Mucosa of rectum (tissue), 2 donors: ENCODE results near the gene C3orf70.

ENCODE experiments used
- H3K27ac ChIP-seq, 2 donors: one replicate each; pipeline ENCODE4 v1.7.0; 2013; ENCODE audit warnings: inconsistent platforms in 2 of 2, low read depth in 2 of 2, low read length in 2 of 2
- H3K27me3 ChIP-seq, 2 donors: one replicate each; pipeline ENCODE4 v1.7.0; 2013; ENCODE audit warnings: low read length in 2 of 2; ENCODE audit not compliant: control insufficient read depth in 2 of 2, insufficient read depth in 2 of 2
- H3K36me3 ChIP-seq, 2 donors: one replicate each; pipeline ENCODE4 v1.7.0; 2013; ENCODE audit warnings: low read length in 2 of 2; ENCODE audit not compliant: control insufficient read depth in 2 of 2, insufficient read depth in 2 of 2
- H3K4me1 ChIP-seq, 2 donors: one replicate each; pipeline ENCODE4 v1.7.0; 2013; ENCODE audit warnings: low read length in 2 of 2, mild to moderate bottlenecking in 1 of 2; ENCODE audit not compliant: control insufficient read depth in 2 of 2, insufficient read depth in 2 of 2
- H3K4me3 ChIP-seq, 2 donors: one replicate each; pipeline ENCODE4 v1.7.0; 2013; ENCODE audit warnings: low read length in 2 of 2
- H3K9ac ChIP-seq, 2 donors: one replicate each; pipeline ENCODE4 v1.7.0; 2013; ENCODE audit warnings: low read length in 2 of 2, low read depth in 1 of 2, mild to moderate bottlenecking in 1 of 2
- H3K9me3 ChIP-seq, 2 donors: one replicate each; pipeline ENCODE4 v1.7.0; 2013; ENCODE audit warnings: low read length in 2 of 2; ENCODE audit not compliant: control insufficient read depth in 2 of 2
- donor health status: healthy.
- donor health status: Normal muscosa, but diverticular disease.

C3orf70 gene

DNA sequence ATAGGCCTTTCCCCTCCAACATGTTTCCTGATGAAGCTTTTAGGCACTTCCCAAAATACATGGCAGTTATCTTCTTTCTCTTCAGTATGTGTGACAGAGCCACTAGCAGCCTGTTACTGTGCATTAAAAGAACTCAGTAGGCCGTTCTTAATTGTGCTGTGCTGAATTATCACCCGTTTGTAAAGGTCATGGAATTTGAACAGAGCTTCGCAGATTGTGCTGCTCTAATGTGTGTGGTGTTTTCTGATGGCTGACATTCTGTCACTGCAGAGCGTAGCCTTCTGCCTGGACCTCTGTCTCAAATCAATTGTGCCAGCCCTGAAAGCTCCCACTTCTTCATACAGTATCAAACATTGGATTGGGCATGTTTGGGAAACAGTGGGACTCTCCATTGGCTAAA is 111.3 kb downstream of the C3orf70 start:
- no peaks in the 10 kb centered on the region for H3K27me3 ChIP-seq
- H3K4me1 ChIP-seq: peaks cover 3 to 6% of the 10 kb centered on the region in 2 donors
- no peaks in the 10 kb centered on the region for H3K36me3 ChIP-seq

DNA sequence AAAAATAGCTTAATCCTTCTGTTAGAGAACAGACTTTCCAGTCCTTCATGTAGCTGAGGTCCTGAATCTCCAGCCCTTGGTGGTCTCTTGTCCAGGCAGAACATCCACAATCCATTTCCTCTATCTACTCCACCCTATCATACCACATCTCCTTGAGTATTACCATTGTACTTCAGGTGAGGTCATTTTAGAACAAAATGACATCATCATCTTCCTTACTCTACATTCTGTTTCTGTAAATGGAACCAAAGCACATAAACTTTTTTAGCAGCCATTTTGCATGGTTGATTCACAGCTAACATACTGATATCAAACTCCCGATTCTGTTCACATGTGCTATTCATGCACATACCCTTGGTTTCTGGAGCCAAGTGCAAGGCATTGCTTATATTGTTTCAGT is 112.4 kb downstream of the C3orf70 start:
- Histone ChIP-seq H3K9me3 (peaks cover 0 to 2% of the 10 kb centered on the region in 2 donors), H3K4me3 (no peak overlapping the region), H3K27me3 (no peaks in the 10 kb centered on the region), H3K27ac (no peak overlapping the region), H3K9ac (no peak overlapping the region), H3K36me3 (no peaks in the 10 kb centered on the region), H3K4me1 (no peaks in the 10 kb centered on the region)

More for the DNA sequence above, 111.3 kb downstream of the C3orf70 start:
- Histone ChIP-seq H3K9ac (no peak overlapping the region), H3K9me3 (no peaks in the 10 kb centered on the region), H3K4me3 (no peak overlapping the region), H3K27ac (no peak overlapping the region)

DNA sequence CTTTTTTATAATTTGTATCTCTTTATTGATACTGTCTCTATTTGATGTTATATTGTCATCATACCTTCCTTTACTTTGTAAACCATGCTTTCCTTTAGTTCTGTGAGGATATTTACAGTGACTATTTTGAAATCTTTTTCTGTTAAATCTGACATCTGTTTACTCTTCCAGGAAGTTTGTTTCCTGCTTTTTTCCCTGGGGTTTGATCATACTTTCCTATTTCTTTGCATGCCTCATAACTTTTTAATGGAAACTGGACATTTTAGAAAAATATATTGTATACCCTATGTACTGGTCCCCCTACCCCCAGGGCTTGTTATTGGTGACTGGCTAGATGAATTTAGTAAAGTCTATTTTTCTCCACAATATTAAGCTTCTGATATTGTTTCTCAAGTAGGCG is 115.1 kb downstream of the C3orf70 start:
- Histone ChIP-seq H3K9me3 (peaks cover 0 to 2% of the 10 kb centered on the region in 2 donors), H3K27ac (no peak overlapping the region), H3K27me3 (no peaks in the 10 kb centered on the region), H3K4me1 (no peaks in the 10 kb centered on the region), H3K4me3 (no peak overlapping the region), H3K9ac (no peak overlapping the region), H3K36me3 (peaks cover 2 to 4% of the 10 kb centered on the region in 2 donors)

DNA sequence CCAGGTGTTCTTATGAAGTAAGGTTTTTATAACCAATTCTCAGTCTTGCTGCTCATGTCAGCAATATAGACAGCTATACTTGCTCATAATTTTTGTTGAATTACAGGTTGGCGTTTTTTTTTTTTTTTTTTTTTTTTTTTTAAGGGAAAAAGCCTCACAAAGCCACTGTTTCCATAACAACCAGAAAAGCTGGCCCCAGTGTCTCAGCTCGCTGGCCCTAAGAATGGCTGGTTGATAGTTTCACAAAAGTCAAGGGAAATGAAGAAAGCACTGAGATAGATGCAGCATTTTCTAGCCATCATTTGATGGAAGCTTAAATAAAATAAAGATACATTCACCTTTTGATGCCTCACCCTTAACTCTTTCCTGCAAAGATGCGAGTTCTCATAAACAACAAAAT is 121.9 kb downstream of the C3orf70 start:
- Histone ChIP-seq H3K27ac (no peak overlapping the region), H3K9me3 (no peaks in the 10 kb centered on the region), H3K4me1 (no peaks in the 10 kb centered on the region), H3K9ac (no peak overlapping the region), H3K4me3 (no peak overlapping the region), H3K36me3 (peaks cover 5 to 17% of the 10 kb centered on the region in 2 donors), H3K27me3 (no peaks in the 10 kb centered on the region)

DNA sequence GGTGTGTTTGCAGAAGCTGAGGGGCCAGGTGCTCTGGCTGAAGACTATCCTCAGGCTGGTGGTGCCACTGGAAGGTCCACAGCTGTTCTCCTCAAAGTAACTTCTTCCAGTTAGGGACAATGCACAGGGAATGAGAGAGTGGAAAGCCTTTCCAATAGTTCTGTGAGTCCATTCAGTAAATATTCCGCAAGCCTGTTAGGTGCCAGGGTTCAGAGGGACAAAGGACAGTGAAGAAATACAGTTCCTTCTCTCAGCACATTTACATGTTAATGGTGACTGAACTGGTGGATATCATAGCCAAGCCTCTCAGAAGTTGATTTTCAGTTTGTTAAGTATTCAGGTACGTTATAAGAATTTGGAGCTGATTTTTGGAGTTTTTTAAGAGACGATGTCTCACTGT is 122.5 kb downstream of the C3orf70 start:
- no peak overlapping the region for H3K4me3 ChIP-seq
- H3K36me3 ChIP-seq: peaks cover 8 to 17% of the 10 kb centered on the region in 2 donors
- no peaks in the 10 kb centered on the region for H3K9me3 ChIP-seq
- no peaks in the 10 kb centered on the region for H3K27me3 ChIP-seq
- no peak overlapping the region for H3K27ac ChIP-seq
- H3K4me1 ChIP-seq: no peaks in the 10 kb centered on the region
- no peak overlapping the region for H3K9ac ChIP-seq

DNA sequence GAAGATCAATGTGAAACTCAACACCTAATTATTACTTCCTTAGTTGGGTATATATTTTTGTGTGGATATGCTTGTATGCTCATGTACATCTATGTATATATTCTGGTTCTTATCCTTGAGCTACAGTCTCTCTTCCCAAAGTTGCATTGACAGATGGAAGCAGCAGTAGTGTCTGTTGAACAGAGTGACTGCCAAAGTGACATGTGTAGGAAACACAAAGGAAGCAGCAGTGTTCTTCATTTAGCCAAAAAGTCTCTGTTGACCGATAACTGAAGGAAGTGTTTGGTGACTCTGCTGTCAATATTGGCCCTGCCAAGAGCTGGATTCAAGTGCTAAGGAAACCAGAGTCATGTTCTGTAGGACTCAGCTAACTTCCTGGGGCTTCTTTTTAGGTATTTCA is 123.8 kb downstream of the C3orf70 start:
- H3K36me3 ChIP-seq: peaks cover 10 to 21% of the 10 kb centered on the region in 2 donors
- no peaks in the 10 kb centered on the region for H3K9me3 ChIP-seq
- no peak overlapping the region for H3K27ac ChIP-seq
- H3K27me3 ChIP-seq: no peaks in the 10 kb centered on the region
- H3K4me1 ChIP-seq: no peaks in the 10 kb centered on the region
- H3K4me3 ChIP-seq: no peak overlapping the region
- no peak overlapping the region for H3K9ac ChIP-seq

DNA sequence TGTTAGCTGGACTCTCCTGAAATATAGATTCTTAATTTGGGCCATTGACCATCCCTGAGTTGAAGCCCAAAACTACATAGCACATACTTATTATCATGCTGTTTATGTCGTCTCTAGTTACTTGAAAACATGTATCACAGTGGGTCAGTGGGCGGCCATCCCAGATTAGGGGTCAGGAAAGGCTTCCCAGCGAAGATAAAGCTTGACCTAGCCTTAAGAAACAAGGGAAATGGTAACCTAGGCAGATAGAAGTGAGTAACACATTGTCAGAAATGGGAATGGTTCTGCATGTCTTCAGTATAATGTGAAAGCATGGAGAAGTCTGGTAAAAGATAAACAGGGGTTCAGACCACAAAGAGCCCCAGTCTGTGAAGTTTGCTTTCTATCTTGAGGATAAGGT is 124.7 kb downstream of the C3orf70 start:
- H3K27ac ChIP-seq: no peak overlapping the region
- H3K36me3 ChIP-seq: peaks cover 8 to 18% of the 10 kb centered on the region in 2 donors
- H3K4me3 ChIP-seq: no peak overlapping the region
- H3K27me3 ChIP-seq: no peaks in the 10 kb centered on the region
- no peaks in the 10 kb centered on the region for H3K9me3 ChIP-seq
- H3K9ac ChIP-seq: no peak overlapping the region
- H3K4me1 ChIP-seq: no peaks in the 10 kb centered on the region
